ENCODE results near the gene KDM5B. TPM values are rescaled to one million over a fixed set of nuclear protein-coding genes. Genes with fewer than 3 reads are reported as not detected.

KDM5B gene
- total and polyA plus RNA-seq, 2 experiments from 2014 or later = 175 to 202 TPM

DNA sequence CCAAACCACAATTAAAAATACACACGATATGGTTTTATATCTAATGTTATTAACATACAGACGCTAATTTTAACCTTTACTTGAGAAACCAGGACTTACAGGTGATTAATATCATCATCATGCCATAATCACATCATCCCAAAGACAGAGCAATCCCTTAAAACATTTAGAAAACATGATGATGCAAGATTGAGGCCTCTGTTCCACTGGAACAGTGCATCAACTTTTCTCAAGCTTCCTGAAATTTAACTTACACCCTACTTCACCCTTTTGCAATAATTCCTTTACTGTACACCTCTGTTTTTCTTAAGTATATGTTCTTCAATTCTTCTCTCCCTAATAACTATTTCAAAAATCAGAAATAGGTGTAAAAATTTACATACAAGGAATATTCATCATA lies 38.1 kb downstream of the KDM5B start (continued):
- TF ChIP-seq, protein P1, sequence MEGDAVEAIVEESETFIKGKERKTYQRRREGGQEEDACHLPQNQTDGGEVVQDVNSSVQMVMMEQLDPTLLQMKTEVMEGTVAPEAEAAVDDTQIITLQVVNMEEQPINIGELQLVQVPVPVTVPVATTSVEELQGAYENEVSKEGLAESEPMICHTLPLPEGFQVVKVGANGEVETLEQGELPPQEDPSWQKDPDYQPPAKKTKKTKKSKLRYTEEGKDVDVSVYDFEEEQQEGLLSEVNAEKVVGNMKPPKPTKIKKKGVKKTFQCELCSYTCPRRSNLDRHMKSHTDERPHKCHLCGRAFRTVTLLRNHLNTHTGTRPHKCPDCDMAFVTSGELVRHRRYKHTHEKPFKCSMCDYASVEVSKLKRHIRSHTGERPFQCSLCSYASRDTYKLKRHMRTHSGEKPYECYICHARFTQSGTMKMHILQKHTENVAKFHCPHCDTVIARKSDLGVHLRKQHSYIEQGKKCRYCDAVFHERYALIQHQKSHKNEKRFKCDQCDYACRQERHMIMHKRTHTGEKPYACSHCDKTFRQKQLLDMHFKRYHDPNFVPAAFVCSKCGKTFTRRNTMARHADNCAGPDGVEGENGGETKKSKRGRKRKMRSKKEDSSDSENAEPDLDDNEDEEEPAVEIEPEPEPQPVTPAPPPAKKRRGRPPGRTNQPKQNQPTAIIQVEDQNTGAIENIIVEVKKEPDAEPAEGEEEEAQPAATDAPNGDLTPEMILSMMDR (conservative IDR thresholded peaks at IDR 0.05; ENCODE audit: low read depth in 2 of 2) = no peak

DNA sequence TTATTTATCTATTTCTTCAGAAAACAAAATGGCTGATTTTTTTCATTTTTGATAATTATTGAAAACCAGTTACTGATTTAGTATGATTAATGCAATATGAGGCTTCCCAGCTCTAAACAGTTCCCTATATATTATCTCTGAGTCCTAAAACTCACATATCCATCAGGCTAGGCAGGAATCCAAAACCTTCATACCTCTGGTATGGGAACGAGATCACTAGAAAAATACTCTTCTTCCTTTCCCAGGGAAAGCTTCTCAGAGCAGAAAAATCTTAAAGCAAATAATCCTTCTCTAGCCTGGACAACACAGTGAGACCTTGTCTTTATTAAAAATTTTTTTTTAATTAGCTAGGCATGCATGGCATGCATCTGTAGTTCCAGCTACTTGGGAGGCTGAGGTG lies 42.5 kb downstream of the KDM5B start:
- no peak for DNase-seq (ENCODE audit: low spot score)
- Histone ChIP-seq H3K36me3 (ENCODE audit: insufficient read depth) (peaks cover 72% of the 10 kb centered on the region), H4K20me1 (replicated peaks; ENCODE audit: insufficient read depth) (peaks cover 6% of the 10 kb centered on the region; the same call in 1 of the 2 replicates)

More for the DNA sequence above, 42.5 kb downstream of the KDM5B start:
- no peak overlapping the region for H2AFZ ChIP-seq
- TF ChIP-seq, protein P1 (conservative IDR thresholded peaks at IDR 0.05; ENCODE audit: low read depth in 2 of 2) = no peak
- TF ChIP-seq ZNF331 (CRISPR knock-in tag; IDR thresholded peaks at IDR 0.05; ENCODE audit: low read depth) = no peak
- TF ChIP-seq EZH2 (IDR thresholded peaks at IDR 0.05; ENCODE audit: low read depth, unreplicated experiment) = no peak
- TF ChIP-seq JUNB (IDR thresholded peaks at IDR 0.05; ENCODE audit: unreplicated experiment) = no peak
- TF ChIP-seq EZH2phosphoT487 (IDR thresholded peaks at IDR 0.05; ENCODE audit: unreplicated experiment) = no peak
- no peak for TF ChIP-seq NANOG (IDR thresholded peaks at IDR 0.05; ENCODE audit: borderline replicate concordance)
- TF ChIP-seq, protein P2, sequence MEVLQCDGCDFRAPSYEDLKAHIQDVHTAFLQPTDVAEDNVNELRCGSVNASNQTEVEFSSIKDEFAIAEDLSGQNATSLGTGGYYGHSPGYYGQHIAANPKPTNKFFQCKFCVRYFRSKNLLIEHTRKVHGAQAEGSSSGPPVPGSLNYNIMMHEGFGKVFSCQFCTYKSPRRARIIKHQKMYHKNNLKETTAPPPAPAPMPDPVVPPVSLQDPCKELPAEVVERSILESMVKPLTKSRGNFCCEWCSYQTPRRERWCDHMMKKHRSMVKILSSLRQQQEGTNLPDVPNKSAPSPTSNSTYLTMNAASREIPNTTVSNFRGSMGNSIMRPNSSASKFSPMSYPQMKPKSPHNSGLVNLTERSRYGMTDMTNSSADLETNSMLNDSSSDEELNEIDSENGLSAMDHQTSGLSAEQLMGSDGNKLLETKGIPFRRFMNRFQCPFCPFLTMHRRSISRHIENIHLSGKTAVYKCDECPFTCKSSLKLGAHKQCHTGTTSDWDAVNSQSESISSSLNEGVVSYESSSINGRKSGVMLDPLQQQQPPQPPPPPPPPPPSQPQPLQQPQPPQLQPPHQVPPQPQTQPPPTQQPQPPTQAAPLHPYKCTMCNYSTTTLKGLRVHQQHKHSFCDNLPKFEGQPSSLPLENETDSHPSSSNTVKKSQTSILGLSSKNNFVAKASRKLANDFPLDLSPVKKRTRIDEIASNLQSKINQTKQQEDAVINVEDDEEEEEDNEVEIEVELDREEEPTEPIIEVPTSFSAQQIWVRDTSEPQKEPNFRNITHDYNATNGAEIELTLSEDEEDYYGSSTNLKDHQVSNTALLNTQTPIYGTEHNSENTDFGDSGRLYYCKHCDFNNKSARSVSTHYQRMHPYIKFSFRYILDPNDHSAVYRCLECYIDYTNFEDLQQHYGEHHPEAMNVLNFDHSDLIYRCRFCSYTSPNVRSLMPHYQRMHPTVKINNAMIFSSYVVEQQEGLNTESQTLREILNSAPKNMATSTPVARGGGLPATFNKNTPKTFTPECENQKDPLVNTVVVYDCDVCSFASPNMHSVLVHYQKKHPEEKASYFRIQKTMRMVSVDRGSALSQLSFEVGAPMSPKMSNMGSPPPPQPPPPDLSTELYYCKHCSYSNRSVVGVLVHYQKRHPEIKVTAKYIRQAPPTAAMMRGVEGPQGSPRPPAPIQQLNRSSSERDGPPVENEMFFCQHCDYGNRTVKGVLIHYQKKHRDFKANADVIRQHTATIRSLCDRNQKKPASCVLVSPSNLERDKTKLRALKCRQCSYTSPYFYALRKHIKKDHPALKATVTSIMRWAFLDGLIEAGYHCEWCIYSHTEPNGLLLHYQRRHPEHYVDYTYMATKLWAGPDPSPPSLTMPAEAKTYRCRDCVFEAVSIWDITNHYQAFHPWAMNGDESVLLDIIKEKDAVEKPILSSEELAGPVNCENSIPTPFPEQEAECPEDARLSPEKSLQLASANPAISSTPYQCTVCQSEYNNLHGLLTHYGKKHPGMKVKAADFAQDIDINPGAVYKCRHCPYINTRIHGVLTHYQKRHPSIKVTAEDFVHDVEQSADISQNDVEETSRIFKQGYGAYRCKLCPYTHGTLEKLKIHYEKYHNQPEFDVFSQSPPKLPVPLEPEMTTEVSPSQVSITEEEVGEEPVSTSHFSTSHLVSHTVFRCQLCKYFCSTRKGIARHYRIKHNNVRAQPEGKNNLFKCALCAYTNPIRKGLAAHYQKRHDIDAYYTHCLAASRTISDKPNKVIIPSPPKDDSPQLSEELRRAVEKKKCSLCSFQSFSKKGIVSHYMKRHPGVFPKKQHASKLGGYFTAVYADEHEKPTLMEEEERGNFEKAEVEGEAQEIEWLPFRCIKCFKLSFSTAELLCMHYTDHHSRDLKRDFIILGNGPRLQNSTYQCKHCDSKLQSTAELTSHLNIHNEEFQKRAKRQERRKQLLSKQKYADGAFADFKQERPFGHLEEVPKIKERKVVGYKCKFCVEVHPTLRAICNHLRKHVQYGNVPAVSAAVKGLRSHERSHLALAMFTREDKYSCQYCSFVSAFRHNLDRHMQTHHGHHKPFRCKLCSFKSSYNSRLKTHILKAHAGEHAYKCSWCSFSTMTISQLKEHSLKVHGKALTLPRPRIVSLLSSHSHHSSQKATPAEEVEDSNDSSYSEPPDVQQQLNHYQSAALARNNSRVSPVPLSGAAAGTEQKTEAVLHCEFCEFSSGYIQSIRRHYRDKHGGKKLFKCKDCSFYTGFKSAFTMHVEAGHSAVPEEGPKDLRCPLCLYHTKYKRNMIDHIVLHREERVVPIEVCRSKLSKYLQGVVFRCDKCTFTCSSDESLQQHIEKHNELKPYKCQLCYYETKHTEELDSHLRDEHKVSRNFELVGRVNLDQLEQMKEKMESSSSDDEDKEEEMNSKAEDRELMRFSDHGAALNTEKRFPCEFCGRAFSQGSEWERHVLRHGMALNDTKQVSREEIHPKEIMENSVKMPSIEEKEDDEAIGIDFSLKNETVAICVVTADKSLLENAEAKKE (CRISPR knock-in tag; IDR thresholded peaks at IDR 0.05) = no peak
- TF ChIP-seq POLR2AphosphoS5 (IDR thresholded peaks at IDR 0.05; ENCODE audit: low read depth) = no peak
- no peak for TF ChIP-seq STAT1 (IDR thresholded peaks at IDR 0.05; ENCODE audit: unreplicated experiment)
- TF ChIP-seq, protein P3, sequence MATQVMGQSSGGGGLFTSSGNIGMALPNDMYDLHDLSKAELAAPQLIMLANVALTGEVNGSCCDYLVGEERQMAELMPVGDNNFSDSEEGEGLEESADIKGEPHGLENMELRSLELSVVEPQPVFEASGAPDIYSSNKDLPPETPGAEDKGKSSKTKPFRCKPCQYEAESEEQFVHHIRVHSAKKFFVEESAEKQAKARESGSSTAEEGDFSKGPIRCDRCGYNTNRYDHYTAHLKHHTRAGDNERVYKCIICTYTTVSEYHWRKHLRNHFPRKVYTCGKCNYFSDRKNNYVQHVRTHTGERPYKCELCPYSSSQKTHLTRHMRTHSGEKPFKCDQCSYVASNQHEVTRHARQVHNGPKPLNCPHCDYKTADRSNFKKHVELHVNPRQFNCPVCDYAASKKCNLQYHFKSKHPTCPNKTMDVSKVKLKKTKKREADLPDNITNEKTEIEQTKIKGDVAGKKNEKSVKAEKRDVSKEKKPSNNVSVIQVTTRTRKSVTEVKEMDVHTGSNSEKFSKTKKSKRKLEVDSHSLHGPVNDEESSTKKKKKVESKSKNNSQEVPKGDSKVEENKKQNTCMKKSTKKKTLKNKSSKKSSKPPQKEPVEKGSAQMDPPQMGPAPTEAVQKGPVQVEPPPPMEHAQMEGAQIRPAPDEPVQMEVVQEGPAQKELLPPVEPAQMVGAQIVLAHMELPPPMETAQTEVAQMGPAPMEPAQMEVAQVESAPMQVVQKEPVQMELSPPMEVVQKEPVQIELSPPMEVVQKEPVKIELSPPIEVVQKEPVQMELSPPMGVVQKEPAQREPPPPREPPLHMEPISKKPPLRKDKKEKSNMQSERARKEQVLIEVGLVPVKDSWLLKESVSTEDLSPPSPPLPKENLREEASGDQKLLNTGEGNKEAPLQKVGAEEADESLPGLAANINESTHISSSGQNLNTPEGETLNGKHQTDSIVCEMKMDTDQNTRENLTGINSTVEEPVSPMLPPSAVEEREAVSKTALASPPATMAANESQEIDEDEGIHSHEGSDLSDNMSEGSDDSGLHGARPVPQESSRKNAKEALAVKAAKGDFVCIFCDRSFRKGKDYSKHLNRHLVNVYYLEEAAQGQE (IDR thresholded peaks at IDR 0.05; ENCODE audit: unreplicated experiment) = no peak
- peaks cover 10% of the 10 kb centered on the region for H3K79me2 ChIP-seq (replicated peaks; ENCODE audit: insufficient read depth)
- H3K27ac ChIP-seq (ENCODE audit: low read depth) = no peak overlapping the region
- peaks cover 8% of the 10 kb centered on the region; the same call in 1 of the 2 replicates for H3F3A ChIP-seq (replicated peaks; ENCODE audit: low read depth)
- no peak overlapping the region for H3K4me3 Mint-ChIP-seq
- H3K27me3 Mint-ChIP-seq (ENCODE audit: insufficient read depth, low read depth, poor library complexity) = peaks cover 2% of the 10 kb centered on the region
- H3K27ac Mint-ChIP-seq = no peak overlapping the region
- no peaks in the 10 kb centered on the region for H3K9me2 ChIP-seq (ENCODE audit: insufficient read depth)
- H3K9me3 Mint-ChIP-seq = no peaks in the 10 kb centered on the region
- H3K4me1 Mint-ChIP-seq = no peaks in the 10 kb centered on the region
- no peaks in the 10 kb centered on the region for H3K4me1 ChIP-seq (ENCODE audit: insufficient read depth)
- peaks cover 82% of the 10 kb centered on the region for H3K36me3 Mint-ChIP-seq (ENCODE audit: low read depth)
- no peak overlapping the region for H3K4me2 ChIP-seq
- no peaks in the 10 kb centered on the region for H3K27me3 ChIP-seq (ENCODE audit: insufficient read depth)
- no peak for ATAC-seq
- H3K4me3 ChIP-seq = no peak overlapping the region
